H1 (cell line): ENCODE measurements around the gene SNRPA1. TPM values are rescaled to one million over a fixed set of nuclear protein-coding genes. Genes with fewer than 3 reads are reported as not detected.

Experiments
- CTCF ChIA-PET: fragments of 300-600 bp; sonication (Branson Sonifier 250); formaldehyde crosslinking; loops from one replicate; lab custom pipeline; 2021; ENCODE audit not compliant: partially characterized antibody; lab: Charles Lee
- POLR2A ChIA-PET: fragments of 300-600 bp; sonication (Branson Sonifier 250); formaldehyde crosslinking; loops from one replicate; lab custom pipeline; 2021; ENCODE audit warnings: inconsistent platforms; ENCODE audit not compliant: partially characterized antibody; lab: Charles Lee
- DNase-seq, 2 experiments: peaks; one replicate each; pipeline versions ENCODE4 v3.0.0 to v3.0.0-alpha.2; 2010 to 2022; ENCODE audit warnings: low spot score in 2 of 2, low read depth in 1 of 2, mixed read lengths in 1 of 2
- FAIRE-seq: peaks from 2 replicates; lab custom pipeline; 2011; peaks lifted over from hg19 to GRCh38; lab: Jason Lieb, UNC
- H2AFZ ChIP-seq: 2 replicates; pipeline ENCODE4 v1.8.1; 2012; ENCODE audit warnings: low read length, inconsistent platforms
- H2AK5ac ChIP-seq: 2 replicates; pipeline ENCODE4 v1.6.1; 2013; ENCODE audit warnings: low read depth, low read length
- H2BK120ac ChIP-seq: replicated peaks from 2 replicates; pipeline ENCODE3; 2013; ENCODE audit warnings: low read depth, low read length, inconsistent platforms
- H2BK12ac ChIP-seq: 2 replicates; pipeline ENCODE4 v1.6.1; 2013; ENCODE audit warnings: low read depth, low read length
- H2BK15ac ChIP-seq: 2 replicates; pipeline ENCODE4 v1.6.1; 2013; ENCODE audit warnings: low read length
- H2BK20ac ChIP-seq: 2 replicates; pipeline ENCODE4 v1.6.1; 2013; ENCODE audit warnings: low read length
- H2BK5ac ChIP-seq: 2 replicates; pipeline ENCODE4 v1.6.1; 2013; ENCODE audit warnings: low read depth, low read length
- H3K14ac ChIP-seq: 2 replicates; pipeline ENCODE4 v1.6.1; 2013; ENCODE audit warnings: inconsistent platforms; ENCODE audit not compliant: insufficient read length
- H3K18ac ChIP-seq: 2 replicates; pipeline ENCODE4 v1.6.1; 2013; ENCODE audit warnings: low read length; ENCODE audit errors: extremely low read depth
- H3K23ac ChIP-seq: 2 replicates; pipeline ENCODE4 v1.6.1; 2013; ENCODE audit warnings: inconsistent platforms; ENCODE audit not compliant: insufficient read length
- H3K23me2 ChIP-seq: 2 replicates; pipeline ENCODE4 v1.6.1; 2013; ENCODE audit warnings: low read depth, low read length
- H3K27ac ChIP-seq: 2 replicates; pipeline ENCODE4 v1.6.1; 2011; ENCODE audit warnings: low read depth, low read length, inconsistent platforms
- H3K27me3 ChIP-seq, 4 experiments: replicated peaks in 1 of 4; 1 replicate in 1 of 4; 2 replicates in 3 of 4; pipeline versions ENCODE4 v1.6.1 to v1.8.1; 2011 to 2013; ENCODE audit warnings: low read length in 3 of 4, mild to moderate bottlenecking in 3 of 4, inconsistent platforms in 2 of 4, mixed read lengths in 2 of 4, moderate library complexity in 1 of 4; ENCODE audit not compliant: control insufficient read depth in 3 of 4, insufficient read depth in 3 of 4; ENCODE audit errors: extremely low read depth in 1 of 4
- H3K36me3 ChIP-seq, 4 experiments: 2 replicates each; pipeline versions ENCODE4 v1.6.1 to v1.8.1; 2011 to 2013; ENCODE audit warnings: mild to moderate bottlenecking in 4 of 4, low read length in 3 of 4, moderate library complexity in 2 of 4, control low read depth in 1 of 4, inconsistent platforms in 1 of 4; ENCODE audit not compliant: insufficient read depth in 4 of 4, control insufficient read depth in 2 of 4
- H3K4ac ChIP-seq: replicated peaks from 2 replicates; pipeline ENCODE3; 2013; ENCODE audit warnings: low read length, low read depth, mixed read lengths, inconsistent platforms; ENCODE audit not compliant: insufficient read length
- H3K4me1 ChIP-seq, 4 experiments: replicated peaks in 1 of 4; 1 replicate in 1 of 4; 2 replicates in 3 of 4; pipeline versions ENCODE4 v1.6.1 to v1.8.1; 2011 to 2013; ENCODE audit warnings: low read length in 3 of 4, inconsistent platforms in 2 of 4, mixed read lengths in 1 of 4; ENCODE audit not compliant: insufficient read depth in 4 of 4, control insufficient read depth in 3 of 4
- H3K4me2 ChIP-seq, 2 experiments: 2 replicates each; pipeline versions ENCODE4 v1.6.1 to v1.8.1; 2011 to 2013; ENCODE audit warnings: low read depth in 2 of 2, low read length in 2 of 2, control low read depth in 1 of 2, inconsistent platforms in 1 of 2, mild to moderate bottlenecking in 1 of 2; ENCODE audit not compliant: insufficient read depth in 1 of 2
- H3K4me3 ChIP-seq, 4 experiments: fragments of 200-600, 300-600 bp in 1 of 4; sonication (generic), shearing (Covaris generic), sonication (Bioruptor Twin) in 1 of 4; 2 replicates each; pipeline versions ENCODE4 v1.5.1 to v1.8.1; 2011 to 2016; ENCODE audit warnings: low read length in 4 of 4, low read depth in 3 of 4, control low read depth in 2 of 4, inconsistent platforms in 2 of 4, mild to moderate bottlenecking in 2 of 4, mixed read lengths in 1 of 4, moderate library complexity in 1 of 4; ENCODE audit not compliant: insufficient read depth in 2 of 4; ENCODE audit errors: extremely low read depth in 1 of 4
- H3K56ac ChIP-seq: replicated peaks from 2 replicates; pipeline ENCODE3; 2013; ENCODE audit warnings: low read depth, mild to moderate bottlenecking, mixed read lengths, low read length, inconsistent platforms; ENCODE audit not compliant: insufficient read length
- H3K79me1 ChIP-seq: 2 replicates; pipeline ENCODE4 v1.6.1; 2013; ENCODE audit warnings: low read depth, low read length, control low read depth
- H3K79me2 ChIP-seq, 2 experiments: 2 replicates each; pipeline versions ENCODE4 v1.6.1 to v1.8.1; 2012 to 2013; ENCODE audit warnings: low read length in 2 of 2, mild to moderate bottlenecking in 2 of 2, inconsistent platforms in 1 of 2; ENCODE audit not compliant: insufficient read depth in 2 of 2, control insufficient read depth in 1 of 2
- H3K9ac ChIP-seq, 4 experiments: replicated peaks in 1 of 4; 1 replicate in 1 of 4; 2 replicates in 3 of 4; pipeline versions ENCODE4 v1.6.1 to v1.8.1; 2011 to 2013; ENCODE audit warnings: low read depth in 3 of 4, low read length in 3 of 4, control low read depth in 2 of 4, mild to moderate bottlenecking in 2 of 4, moderate library complexity in 2 of 4, inconsistent platforms in 1 of 4; ENCODE audit errors: extremely low read depth in 1 of 4
- H3K9me3 ChIP-seq, 2 experiments: 2 replicates each; pipeline versions ENCODE4 v1.6.1 to v1.8.1; 2012 to 2013; ENCODE audit warnings: mild to moderate bottlenecking in 2 of 2, moderate library complexity in 2 of 2, control low read depth in 1 of 2, inconsistent platforms in 1 of 2, low read depth in 1 of 2, low read length in 1 of 2, mixed read lengths in 1 of 2; ENCODE audit not compliant: insufficient read depth in 2 of 2
- H4K20me1 ChIP-seq, 2 experiments: replicated peaks in 1 of 2; 2 replicates each; pipeline versions ENCODE3 to v1.8.1; 2011 to 2013; ENCODE audit warnings: inconsistent platforms in 2 of 2, low read length in 2 of 2, mild to moderate bottlenecking in 1 of 2; ENCODE audit not compliant: insufficient read depth in 2 of 2, control insufficient read depth in 1 of 2
- H4K5ac ChIP-seq: 2 replicates; pipeline ENCODE4 v1.6.1; 2013; ENCODE audit warnings: low read length, low read depth, mixed read lengths, inconsistent platforms; ENCODE audit not compliant: insufficient read length
- H4K8ac ChIP-seq: 2 replicates; pipeline ENCODE4 v1.8.0; 2013; ENCODE audit warnings: mild to moderate bottlenecking, moderate library complexity, low read length, inconsistent platforms; ENCODE audit not compliant: insufficient read depth; ENCODE audit errors: extremely low read depth
- H4K91ac ChIP-seq: replicated peaks from 2 replicates; pipeline ENCODE3; 2013; ENCODE audit warnings: low read length, mixed read lengths, inconsistent platforms; ENCODE audit not compliant: insufficient read length
- KDM1A ChIP-seq: fragments of 200-600, 300-600 bp; sonication (generic); IDR thresholded peaks from 2 replicates; pipeline ENCODE4 v1.7.1; 2016; ENCODE audit warnings: mild to moderate bottlenecking, low read length, borderline replicate concordance
- TEAD4 ChIP-seq: IDR thresholded peaks from 2 replicates; pipeline ENCODE4 v1.6.1; 2012; ENCODE audit warnings: low read depth, low read length, inconsistent platforms, mixed read lengths
- ZNF274 ChIP-seq: IDR thresholded peaks from 2 replicates; pipeline ENCODE4 v1.7.0; 2012; ENCODE audit warnings: low read length, borderline replicate concordance; ENCODE audit errors: extremely low read depth
- WGBS, 2 experiments: shearing (Covaris generic) in 1 of 2; methylation state at CpG; one replicate each; pipeline versions ENCODE4 v1.1.6 to v1.1.7; 2013 to 2015; ENCODE audit warnings: low lambda C conversion rate in 2 of 2, mixed read lengths in 2 of 2, inconsistent platforms in 1 of 2, low coverage in 1 of 2, missing lambda C conversion rate in 1 of 2; ENCODE audit not compliant: insufficient replicate concordance in 2 of 2, insufficient coverage in 1 of 2, insufficient read length in 1 of 2; ENCODE audit errors: extremely low coverage in 1 of 2, missing lambda C conversion rate in 1 of 2; 5-methylcytosine and 5-hydroxymethylcytosine counted together
- polyA plus RNA-seq, 7 experiments: library from polyadenylated mRNA; depleted of rRNA in 3 of 7; stranded (reverse) in 5 of 7; unstranded in 2 of 7; fragments of >200 nt in 5 of 7; fragments of 200-250 nt in 2 of 7; gene quantifications; 1 replicate in 5 of 7; 2 replicates in 1 of 7; 4 replicates in 1 of 7; pipeline versions ENCODE4 v1.2.1 to v1.2.3, GENCODE V29; 2011 to 2013; ENCODE audit warnings: missing spikeins in 2 of 7, mixed read lengths in 2 of 7
- total RNA-seq: library from RNA; stranded (reverse); fragmentation: NEBNext Ultra II Directional; extraction: Animal tissue kit (Norgen Biotek cat#: 25700); gene quantifications from 2 replicates; pipeline ENCODE4 v1.2.1, GENCODE V29; 2021
- TF ChIP-seq, protein P1 (sequence below): IDR thresholded peaks from 2 replicates; pipeline ENCODE4 v1.6.1; 2012; ENCODE audit warnings: inconsistent platforms

The SNRPA1 gene
- total and polyA plus RNA-seq, 2 of the 8 experiments (the other 6 are each of a cell fraction or from before 2014, with no cell fraction given): 140 to 221 TPM

DNA sequence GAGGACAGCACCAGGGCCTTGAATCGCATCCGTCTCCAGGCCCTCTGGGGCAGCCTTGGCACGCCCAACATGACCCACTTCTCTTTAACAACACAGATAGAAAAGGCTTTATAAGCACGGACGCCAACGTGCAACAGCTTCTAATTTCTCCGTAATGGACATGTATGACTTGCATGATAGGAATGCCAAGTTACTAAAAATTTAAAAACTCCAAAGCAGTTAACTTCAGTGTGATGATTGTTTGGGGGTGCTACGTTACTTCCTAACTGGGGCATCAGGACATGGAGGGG lies 30.9 kb upstream of the SNRPA1 start:
- H3K9me3 ChIP-seq: no peaks in the 10 kb centered on the region
- no peaks in the 10 kb centered on the region for H3K79me1 ChIP-seq
- no peak overlapping the region for H3K4me2 ChIP-seq
- H3K79me2 ChIP-seq: no peaks in the 10 kb centered on the region
- H3K56ac ChIP-seq: no peak overlapping the region
- H3K27me3 ChIP-seq: peaks cover 0 to 9% (median 7%) of the 10 kb centered on the region in 4 experiments; a peak in 4 of 7 replicates
- no peak overlapping the region for H2AK5ac ChIP-seq
- H4K20me1 ChIP-seq: no peaks in the 10 kb centered on the region
- H2AFZ ChIP-seq: no peak overlapping the region
- H4K8ac ChIP-seq: no peak overlapping the region
- ChIA-PET POLR2A (no interaction called here), CTCF (interaction anchor here (0.6 to 1.7 kb wide), 4 partner anchors 22 to 315 kb away, joined by 3 to 7 read pairs (median 4); no protein-coding TSS in a partner anchor)
- H4K91ac ChIP-seq: no peak overlapping the region
- no peak overlapping the region for H3K4ac ChIP-seq
- no peak overlapping the region for H3K4me3 ChIP-seq
- no peak overlapping the region for H3K27ac ChIP-seq
- H2BK12ac ChIP-seq: no peak overlapping the region
- no peak overlapping the region for H3K18ac ChIP-seq
- peaks cover 0 to 3% (median under 1%) of the 10 kb centered on the region in 4 experiments; a peak in 1 of 7 replicates for H3K4me1 ChIP-seq
- WGBS, 2 experiments: 90% methylated on average over 8 of the region's 8 CpGs; no CpG with 5 or more reads in 1 of the 2 experiments
- DNase-seq: no peak
- FAIRE-seq: no peak
- H3K9ac ChIP-seq: no peak overlapping the region
- H4K5ac ChIP-seq: no peak overlapping the region
- H3K14ac ChIP-seq: no peak overlapping the region
- H3K23me2 ChIP-seq: no peaks in the 10 kb centered on the region
- H2BK120ac ChIP-seq: no peak overlapping the region
- H2BK15ac ChIP-seq: no peak overlapping the region
- no peak overlapping the region for H2BK20ac ChIP-seq
- TF ChIP-seq, protein P1, sequence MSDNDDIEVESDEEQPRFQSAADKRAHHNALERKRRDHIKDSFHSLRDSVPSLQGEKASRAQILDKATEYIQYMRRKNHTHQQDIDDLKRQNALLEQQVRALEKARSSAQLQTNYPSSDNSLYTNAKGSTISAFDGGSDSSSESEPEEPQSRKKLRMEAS: no peak
- TF ChIP-seq ZNF274 (no peak), TEAD4 (no peak), KDM1A (no peak)
- no peak overlapping the region for H2BK5ac ChIP-seq
- H3K36me3 ChIP-seq: no peaks in the 10 kb centered on the region
- H3K23ac ChIP-seq: no peak overlapping the region
